GM12892 (cell line): ENCODE data around the gene SLC1A4. TPM values are rescaled to one million over a fixed set of nuclear protein-coding genes. Genes with fewer than 3 reads are reported as not detected.

ENCODE experiments used
- DNase-seq: peaks from one replicate; pipeline ENCODE4 v3.0.0; 2011; ENCODE audit not compliant: insufficient read length
- FAIRE-seq: peaks from 2 replicates; lab custom pipeline; 2011; peaks lifted over from hg19 to GRCh38; lab: Jason Lieb, UNC
- POLR2A ChIP-seq: IDR thresholded peaks from 2 replicates; pipeline ENCODE4 v1.6.1; 2011; ENCODE audit warnings: low read depth, low read length, control low read depth
- POLR2AphosphoS5 ChIP-seq: IDR thresholded peaks from 2 replicates; pipeline ENCODE4 v1.6.1; 2011; ENCODE audit warnings: low read depth, low read length, control low read depth
- TAF1 ChIP-seq: IDR thresholded peaks from 2 replicates; pipeline ENCODE4 v1.6.1; 2011; ENCODE audit warnings: low read depth, mild to moderate bottlenecking, control low read depth, low read length, borderline replicate concordance
- polyA plus RNA-seq: library from polyadenylated mRNA; unstranded; fragments of >200 nt; gene quantifications from one replicate; pipeline ENCODE4 v1.2.1, GENCODE V29; 2012; ENCODE audit warnings: missing spikeins, inconsistent platforms; ENCODE audit not compliant: missing spikeins

Gene SLC1A4
- 17.6 TPM for polyA plus RNA-seq

GRCh38 chr2:64989126-64989981, at the start of gene SLC1A4:
Gene SLC1A4 (plus strand): TSS chr2:64989399. CDS start chr2:64989644, 245 bp downstream.
- peak; percentile 85 for DNase-seq
- TF ChIP-seq TAF1 (peak; percentile 57), POLR2AphosphoS5 (peak; percentile 84), POLR2A (peak; percentile 79)
- FAIRE-seq, result peak; percentile 90

DNA sequence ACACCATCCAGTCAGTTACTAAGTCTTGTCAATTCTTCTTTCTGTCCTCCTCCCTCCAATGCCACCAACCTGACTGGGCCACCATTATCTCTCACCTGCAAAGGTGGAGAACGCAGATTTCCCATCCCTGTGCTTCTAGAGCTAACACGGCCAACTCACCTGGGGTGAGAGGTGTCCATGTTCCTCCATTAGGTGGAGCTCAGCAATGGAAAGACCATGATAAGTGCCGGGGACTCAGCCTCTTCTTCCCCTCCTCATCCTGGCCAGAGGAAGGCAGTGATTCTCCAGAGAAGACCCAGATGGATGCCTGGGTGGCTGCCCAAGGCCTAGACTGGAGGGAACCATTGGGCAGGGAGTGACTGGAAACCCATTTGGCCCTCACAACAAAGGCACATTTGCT, 48.1 kb upstream of the SLC1A4 start:
- no peak for DNase-seq
- no peak for TF ChIP-seq TAF1
- no peak for TF ChIP-seq POLR2A
- TF ChIP-seq POLR2AphosphoS5, result no peak
- FAIRE-seq, result no peak

DNA sequence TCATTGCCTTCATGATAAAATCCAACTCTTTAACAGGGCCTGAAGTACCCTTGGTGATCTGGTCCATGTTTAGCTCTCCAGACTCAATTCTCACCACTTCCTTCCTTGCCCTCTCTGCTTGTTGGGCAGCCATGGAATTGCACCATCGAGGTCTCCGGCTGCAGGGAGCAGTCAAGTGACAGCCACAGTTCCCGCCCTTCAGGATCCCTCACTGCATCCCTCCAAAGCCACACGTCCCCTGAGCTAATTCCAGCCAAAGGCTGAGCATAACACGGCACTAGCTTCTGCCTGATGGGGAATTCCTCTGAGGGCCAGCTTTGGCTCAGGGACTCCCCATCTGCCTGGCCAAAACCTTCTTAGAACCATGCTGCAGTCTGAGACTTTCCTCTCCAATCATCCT, 47.4 kb upstream of the SLC1A4 start:
- no peak for DNase-seq
- TF ChIP-seq POLR2A (no peak), POLR2AphosphoS5 (no peak)
- no peak for FAIRE-seq

- TF ChIP-seq TAF1 (no peak), POLR2A (no peak), POLR2AphosphoS5 (no peak)
- DNase-seq (no peak), FAIRE-seq (no peak)
Observed at GRCh38 chr2:64942693-64943092, 46.5 kb upstream of the SLC1A4 start.

GRCh38 chr2:64943387-64944150, 45.6 kb upstream of the SLC1A4 start:
- FAIRE-seq (no peak), DNase-seq (no peak)
- TF ChIP-seq TAF1 (no peak), POLR2AphosphoS5 (no peak), POLR2A (no peak)

- FAIRE-seq (no peak), DNase-seq (no peak)
- TF ChIP-seq POLR2AphosphoS5 (no peak), POLR2A (no peak), TAF1 (no peak)
Observed at GRCh38 chr2:64944484-64944883, 44.7 kb upstream of the SLC1A4 start.

GRCh38 chr2:64945973-64946768, 43.0 kb upstream of the SLC1A4 start:
- peak; percentile 98 for TF ChIP-seq POLR2A
- peak; percentile 99 for TF ChIP-seq POLR2AphosphoS5
- peak; percentile 92 for TF ChIP-seq TAF1
- FAIRE-seq (peak; percentile 97), DNase-seq (peak; percentile 73)

- DNase-seq (no peak), FAIRE-seq (no peak)
- TF ChIP-seq TAF1 (no peak), POLR2AphosphoS5 (no peak), POLR2A (no peak)
Observed at GRCh38 chr2:64946769-64947247, 42.4 kb upstream of the SLC1A4 start.

DNA sequence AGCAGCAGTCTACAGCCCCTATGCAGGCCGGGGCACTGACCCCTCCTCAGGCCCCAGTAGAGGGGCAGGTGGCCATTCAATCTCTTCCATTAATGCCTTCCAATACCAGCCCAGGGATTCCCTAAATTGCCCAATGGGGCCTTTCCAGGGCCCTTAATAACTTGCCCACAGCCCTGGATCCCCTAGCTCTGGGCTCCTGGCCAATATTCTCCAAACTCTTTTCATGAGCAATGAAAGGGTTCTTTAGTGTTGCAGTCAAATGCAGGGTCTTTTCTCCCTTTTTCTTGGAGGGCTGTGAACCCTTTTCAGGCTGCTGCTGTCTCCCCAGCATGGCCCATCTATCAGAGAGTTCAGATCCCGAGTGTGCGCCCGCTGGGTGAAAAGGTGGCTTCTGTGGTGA, 41.3 kb upstream of the SLC1A4 start:
- FAIRE-seq (no peak), DNase-seq (no peak)
- TF ChIP-seq TAF1, result no peak
- TF ChIP-seq POLR2AphosphoS5, result no peak
- TF ChIP-seq POLR2A, result no peak

GRCh38 chr2:64950226-64951160, 38.7 kb upstream of the SLC1A4 start:
- FAIRE-seq (no peak), DNase-seq (no peak)
- no peak for TF ChIP-seq TAF1
- no peak for TF ChIP-seq POLR2A
- TF ChIP-seq POLR2AphosphoS5, result no peak
